G401 (cell line): Measurements from ENCODE around the gene ARHGAP26. TPM values are rescaled to one million over a fixed set of nuclear protein-coding genes. Genes with fewer than 3 reads are reported as not detected.
A peak's percentile ranks its signal among the peaks of the same experiment; 100 is the strongest.

ENCODE experiments used
- DNase-seq: peaks from one replicate; pipeline ENCODE4 v3.0.0-alpha.2; 2015; ENCODE audit warnings: low spot score
- in situ Hi-C: cut with HindIII; loops from 2 replicates; pipeline ENCODE4 v1.10.0; 2016; ENCODE audit warnings: low sequenced_read_pairs, mixed read lengths
- total RNA-seq: library from RNA; depleted of rRNA; stranded (reverse); fragments of >200 nt; shearing (Covaris generic); gene quantifications from 2 replicates; pipeline ENCODE4 v1.2.3, GENCODE V29; 2014

Gene ARHGAP26
- total RNA-seq, 1 experiment from 2014 or later: not detected

GRCh38 chr5:143233031-143233430, 462.9 kb downstream of the ARHGAP26 start:
- DNase-seq: no peak
- in situ Hi-C loops: no loop called here

GRCh38 chr5:143234162-143234842, 464.1 kb downstream of the ARHGAP26 start:
- DNase-seq: no peak
- in situ Hi-C loops: no loop called here

- in situ Hi-C loops: no loop called here
- DNase-seq: no peak
These were observed 465.2 kb downstream of the ARHGAP26 start for GRCh38 chr5:143235423-143235822.

GRCh38 chr5:143236682-143237081, 466.5 kb downstream of the ARHGAP26 start:
- no peak for DNase-seq
- in situ Hi-C loops: no loop called here

- DNase-seq: no peak
- in situ Hi-C loops: no loop called here
These were observed 467.5 kb downstream of the ARHGAP26 start for GRCh38 chr5:143237664-143238063.

- no peak for DNase-seq
- in situ Hi-C loops: no loop called here
These were observed 468.4 kb downstream of the ARHGAP26 start for GRCh38 chr5:143238620-143239019.

GRCh38 chr5:143239882-143240518, 469.8 kb downstream of the ARHGAP26 start:
- in situ Hi-C loops: no loop called here

GRCh38 chr5:143241892-143242291, 471.7 kb downstream of the ARHGAP26 start:
- in situ Hi-C loops: no loop called here
- no peak for DNase-seq

More at GRCh38 chr5:143239882-143240518, 469.8 kb downstream of the ARHGAP26 start:
- DNase-seq: no peak

- in situ Hi-C loops: no loop called here
- DNase-seq: no peak
These were observed 472.9 kb downstream of the ARHGAP26 start for GRCh38 chr5:143243103-143243502.

GRCh38 chr5:143244000-143244736, 474.0 kb downstream of the ARHGAP26 start:
- in situ Hi-C loops: no loop called here
- DNase-seq: peak; percentile 93

- DNase-seq: peak; percentile 19
- in situ Hi-C loops: no loop called here
These were observed 474.8 kb downstream of the ARHGAP26 start for GRCh38 chr5:143244990-143245389.

- in situ Hi-C loops: no loop called here
- DNase-seq: peak; percentile 99
These were observed 475.9 kb downstream of the ARHGAP26 start for GRCh38 chr5:143245929-143246561.

GRCh38 chr5:143247134-143247815, 477.1 kb downstream of the ARHGAP26 start:
- no peak for DNase-seq
- in situ Hi-C loops: no loop called here

GRCh38 chr5:143248391-143248790, 478.2 kb downstream of the ARHGAP26 start:
- in situ Hi-C loops: no loop called here
- DNase-seq: no peak

GRCh38 chr5:143248822-143249579, 478.8 kb downstream of the ARHGAP26 start:
- in situ Hi-C loops: no loop called here
- DNase-seq: no peak

- in situ Hi-C loops: no loop called here
- no peak for DNase-seq
These were observed 479.7 kb downstream of the ARHGAP26 start for GRCh38 chr5:143249851-143250250.

- no peak for DNase-seq
- in situ Hi-C loops: no loop called here
These were observed 481.0 kb downstream of the ARHGAP26 start for GRCh38 chr5:143251190-143251589.

- no peak for DNase-seq
- in situ Hi-C loops: no loop called here
These were observed 481.8 kb downstream of the ARHGAP26 start for GRCh38 chr5:143251946-143252345.

- in situ Hi-C loops: no loop called here
- DNase-seq: no peak
These were observed 484.6 kb downstream of the ARHGAP26 start for GRCh38 chr5:143254819-143255218.
